GM23338 (cell line): ENCODE data around the gene APC2.

ENCODE experiments used
- CREB1 ChIP-seq: fragments of 250-450 bp; sonication (Bioruptor Pico); IDR thresholded peaks from 2 replicates; pipeline ENCODE4 v1.5.0; 2020; ENCODE audit warnings: low read depth, mild to moderate bottlenecking, moderate library complexity
- EZH2 ChIP-seq: fragments of 200-600 bp; sonication (generic); IDR thresholded peaks from one replicate; pipeline ENCODE4 v1.8.0; 2017; ENCODE audit warnings: antibody characterized with exemption, mild to moderate bottlenecking, low read depth; ENCODE audit not compliant: unreplicated experiment
- EZH2phosphoT487 ChIP-seq: fragments of 200-600 bp; sonication (generic); IDR thresholded peaks from one replicate; pipeline ENCODE4 v1.8.1; 2018; ENCODE audit warnings: antibody characterized with exemption; ENCODE audit not compliant: unreplicated experiment
- JUNB ChIP-seq: IDR thresholded peaks from one replicate; pipeline ENCODE4 v1.6.1; 2016; ENCODE audit warnings: antibody characterized with exemption; ENCODE audit not compliant: unreplicated experiment
- POLR2AphosphoS5 ChIP-seq: IDR thresholded peaks from 2 replicates; pipeline ENCODE4 v1.6.1; 2016; ENCODE audit warnings: antibody characterized with exemption, low read depth
- ZNF114 ChIP-seq: fragments of 250-450 bp; sonication (Bioruptor Pico); IDR thresholded peaks from 2 replicates; pipeline ENCODE4 v1.5.0; 2020; ENCODE audit warnings: mild to moderate bottlenecking, moderate library complexity
- ZNF331 ChIP-seq: fragments of 250-450 bp; sonication (Bioruptor Pico); IDR thresholded peaks from 2 replicates; pipeline ENCODE4 v1.5.0; 2020; ENCODE audit warnings: low read depth, mild to moderate bottlenecking, moderate library complexity
- TF ChIP-seq, protein P1 (sequence below), 2 experiments: fragments of 200-600 bp in 1 of 2; sonication (generic) in 1 of 2; conservative IDR thresholded peaks; 2 replicates each; pipeline versions ENCODE4 v1.5.1 to v1.6.1; 2016 to 2017; ENCODE audit warnings: antibody characterized with exemption in 2 of 2, low read depth in 2 of 2, mild to moderate bottlenecking in 2 of 2, moderate library complexity in 1 of 2
- TF ChIP-seq, protein P2 (sequence below): IDR thresholded peaks from one replicate; pipeline ENCODE4 v1.6.1; 2018; ENCODE audit warnings: antibody characterized with exemption; ENCODE audit not compliant: unreplicated experiment

DNA sequence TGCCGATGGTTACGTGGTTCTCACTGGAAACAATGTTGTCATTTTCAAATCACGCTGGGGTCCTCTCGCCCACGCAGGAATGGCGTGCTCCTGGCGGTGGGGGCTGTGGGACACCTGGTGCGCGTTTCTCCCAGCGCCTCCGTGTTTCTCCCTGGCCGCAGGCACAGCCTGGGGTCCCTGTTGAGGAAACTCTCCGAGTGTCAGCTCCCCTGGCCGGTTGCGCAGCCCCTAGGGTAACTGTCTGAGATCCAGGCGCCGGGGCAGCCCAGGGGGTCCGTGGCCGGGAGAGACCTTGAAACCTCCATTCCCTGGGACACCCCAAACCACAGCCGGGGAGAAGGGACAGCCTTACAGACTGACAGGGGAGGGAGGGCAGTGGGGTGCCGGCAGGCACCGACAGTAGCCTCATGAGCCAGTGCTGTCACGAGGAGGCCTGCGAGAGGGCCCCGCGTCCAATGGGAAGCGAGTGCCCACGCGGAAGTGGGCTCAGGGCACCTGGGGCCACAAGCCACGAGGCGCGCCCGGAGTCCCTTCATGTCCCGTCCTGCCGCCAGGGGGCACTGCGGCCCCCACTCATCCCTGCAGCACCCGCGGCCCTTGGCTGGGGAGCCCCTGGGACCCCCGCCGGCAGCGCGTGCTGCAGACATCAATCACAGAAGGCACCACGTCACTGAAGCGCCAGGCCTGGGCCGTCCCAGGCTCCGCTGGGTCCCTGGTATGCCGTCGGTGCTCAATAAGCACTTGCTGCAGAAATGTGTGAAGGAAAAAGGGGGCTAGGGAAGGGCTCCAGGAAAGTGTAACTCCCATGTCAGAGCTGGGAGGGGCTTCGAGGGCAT, 53.4 kb downstream of the APC2 start:
- TF ChIP-seq, protein P1, sequence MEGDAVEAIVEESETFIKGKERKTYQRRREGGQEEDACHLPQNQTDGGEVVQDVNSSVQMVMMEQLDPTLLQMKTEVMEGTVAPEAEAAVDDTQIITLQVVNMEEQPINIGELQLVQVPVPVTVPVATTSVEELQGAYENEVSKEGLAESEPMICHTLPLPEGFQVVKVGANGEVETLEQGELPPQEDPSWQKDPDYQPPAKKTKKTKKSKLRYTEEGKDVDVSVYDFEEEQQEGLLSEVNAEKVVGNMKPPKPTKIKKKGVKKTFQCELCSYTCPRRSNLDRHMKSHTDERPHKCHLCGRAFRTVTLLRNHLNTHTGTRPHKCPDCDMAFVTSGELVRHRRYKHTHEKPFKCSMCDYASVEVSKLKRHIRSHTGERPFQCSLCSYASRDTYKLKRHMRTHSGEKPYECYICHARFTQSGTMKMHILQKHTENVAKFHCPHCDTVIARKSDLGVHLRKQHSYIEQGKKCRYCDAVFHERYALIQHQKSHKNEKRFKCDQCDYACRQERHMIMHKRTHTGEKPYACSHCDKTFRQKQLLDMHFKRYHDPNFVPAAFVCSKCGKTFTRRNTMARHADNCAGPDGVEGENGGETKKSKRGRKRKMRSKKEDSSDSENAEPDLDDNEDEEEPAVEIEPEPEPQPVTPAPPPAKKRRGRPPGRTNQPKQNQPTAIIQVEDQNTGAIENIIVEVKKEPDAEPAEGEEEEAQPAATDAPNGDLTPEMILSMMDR (conservative IDR thresholded peaks at IDR 0.05; ENCODE audit: low read depth in 2 of 2): peak; percentile 63 to 85
- no peak for TF ChIP-seq POLR2AphosphoS5
- TF ChIP-seq, protein P2, sequence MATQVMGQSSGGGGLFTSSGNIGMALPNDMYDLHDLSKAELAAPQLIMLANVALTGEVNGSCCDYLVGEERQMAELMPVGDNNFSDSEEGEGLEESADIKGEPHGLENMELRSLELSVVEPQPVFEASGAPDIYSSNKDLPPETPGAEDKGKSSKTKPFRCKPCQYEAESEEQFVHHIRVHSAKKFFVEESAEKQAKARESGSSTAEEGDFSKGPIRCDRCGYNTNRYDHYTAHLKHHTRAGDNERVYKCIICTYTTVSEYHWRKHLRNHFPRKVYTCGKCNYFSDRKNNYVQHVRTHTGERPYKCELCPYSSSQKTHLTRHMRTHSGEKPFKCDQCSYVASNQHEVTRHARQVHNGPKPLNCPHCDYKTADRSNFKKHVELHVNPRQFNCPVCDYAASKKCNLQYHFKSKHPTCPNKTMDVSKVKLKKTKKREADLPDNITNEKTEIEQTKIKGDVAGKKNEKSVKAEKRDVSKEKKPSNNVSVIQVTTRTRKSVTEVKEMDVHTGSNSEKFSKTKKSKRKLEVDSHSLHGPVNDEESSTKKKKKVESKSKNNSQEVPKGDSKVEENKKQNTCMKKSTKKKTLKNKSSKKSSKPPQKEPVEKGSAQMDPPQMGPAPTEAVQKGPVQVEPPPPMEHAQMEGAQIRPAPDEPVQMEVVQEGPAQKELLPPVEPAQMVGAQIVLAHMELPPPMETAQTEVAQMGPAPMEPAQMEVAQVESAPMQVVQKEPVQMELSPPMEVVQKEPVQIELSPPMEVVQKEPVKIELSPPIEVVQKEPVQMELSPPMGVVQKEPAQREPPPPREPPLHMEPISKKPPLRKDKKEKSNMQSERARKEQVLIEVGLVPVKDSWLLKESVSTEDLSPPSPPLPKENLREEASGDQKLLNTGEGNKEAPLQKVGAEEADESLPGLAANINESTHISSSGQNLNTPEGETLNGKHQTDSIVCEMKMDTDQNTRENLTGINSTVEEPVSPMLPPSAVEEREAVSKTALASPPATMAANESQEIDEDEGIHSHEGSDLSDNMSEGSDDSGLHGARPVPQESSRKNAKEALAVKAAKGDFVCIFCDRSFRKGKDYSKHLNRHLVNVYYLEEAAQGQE: no peak
- TF ChIP-seq EZH2: no peak
- TF ChIP-seq CREB1 (CRISPR knock-in tag): peak; percentile 78
- TF ChIP-seq JUNB: no peak
- no peak for TF ChIP-seq ZNF114 (CRISPR knock-in tag)
- no peak for TF ChIP-seq EZH2phosphoT487
- no peak for TF ChIP-seq ZNF331
